H1 (cell line): Measurements from ENCODE around the gene SYNJ2BP.

Source experiments
- ATF3 ChIP-seq: IDR thresholded peaks from 2 replicates; pipeline ENCODE4 v1.6.1; 2011; ENCODE audit warnings: low read depth, mild to moderate bottlenecking, low read length; ENCODE audit not compliant: insufficient read depth
- CHD2 ChIP-seq: IDR thresholded peaks from 2 replicates; pipeline ENCODE4 v1.6.1; 2012; ENCODE audit warnings: low read length, improper control_type of control experiment
- EGR1 ChIP-seq: IDR thresholded peaks from 2 replicates; pipeline ENCODE4 v1.6.1; 2011; ENCODE audit warnings: low read depth, low read length, borderline replicate concordance
- POLR2AphosphoS5 ChIP-seq: IDR thresholded peaks from 2 replicates; pipeline ENCODE4 v1.6.1; 2011; ENCODE audit warnings: low read depth, low read length
- POU5F1 ChIP-seq: IDR thresholded peaks from 2 replicates; pipeline ENCODE4 v1.6.1; 2011; ENCODE audit warnings: low read depth, mild to moderate bottlenecking, low read length, moderate library complexity
- SIN3A ChIP-seq, 2 experiments: IDR thresholded peaks in 1 of 2; conservative IDR thresholded peaks in 1 of 2; 2 replicates each; pipeline ENCODE4 v1.6.1; 2011 to 2012; ENCODE audit warnings: low read length in 2 of 2, improper control_type of control experiment in 1 of 2, low read depth in 1 of 2, mild to moderate bottlenecking in 1 of 2
- SP4 ChIP-seq: IDR thresholded peaks from 2 replicates; pipeline ENCODE4 v1.6.1; 2012; ENCODE audit warnings: low read length, inconsistent platforms
- ZNF274 ChIP-seq: IDR thresholded peaks from 2 replicates; pipeline ENCODE4 v1.7.0; 2012; ENCODE audit warnings: low read length, borderline replicate concordance; ENCODE audit errors: extremely low read depth
- TF ChIP-seq, protein P1 (sequence below), 3 experiments: IDR thresholded peaks; 1 replicate in 2 of 3; 2 replicates in 1 of 3; pipeline versions ENCODE4 v1.5.1 to v1.6.1; 2011; ENCODE audit warnings: low read length in 3 of 3, mild to moderate bottlenecking in 3 of 3, inconsistent platforms in 2 of 3, low read depth in 1 of 3, moderate library complexity in 1 of 3; ENCODE audit not compliant: insufficient read depth in 1 of 3; ENCODE audit errors: control extremely low read depth in 1 of 3
- TF ChIP-seq, protein P2 (sequence below): fragments of 300-600 bp; sonication (generic); IDR thresholded peaks from 2 replicates; pipeline ENCODE4 v1.7.1; 2012; ENCODE audit warnings: low read length, moderate library complexity, mild to moderate bottlenecking, inconsistent platforms; ENCODE audit not compliant: insufficient replicate concordance

- TF ChIP-seq CHD2 (no peak), SIN3A (conservative IDR thresholded peaks at IDR 0.05 in 1 of 2, IDR thresholded peaks at IDR 0.05 in 1 of 2; ENCODE audit: low read depth in 1 of 2, low read length in 2 of 2) (no peak), POU5F1 (no peak), ZNF274 (no peak), SP4 (no peak), ATF3 (no peak), EGR1 (no peak), POLR2AphosphoS5 (no peak)
- TF ChIP-seq, protein P1, sequence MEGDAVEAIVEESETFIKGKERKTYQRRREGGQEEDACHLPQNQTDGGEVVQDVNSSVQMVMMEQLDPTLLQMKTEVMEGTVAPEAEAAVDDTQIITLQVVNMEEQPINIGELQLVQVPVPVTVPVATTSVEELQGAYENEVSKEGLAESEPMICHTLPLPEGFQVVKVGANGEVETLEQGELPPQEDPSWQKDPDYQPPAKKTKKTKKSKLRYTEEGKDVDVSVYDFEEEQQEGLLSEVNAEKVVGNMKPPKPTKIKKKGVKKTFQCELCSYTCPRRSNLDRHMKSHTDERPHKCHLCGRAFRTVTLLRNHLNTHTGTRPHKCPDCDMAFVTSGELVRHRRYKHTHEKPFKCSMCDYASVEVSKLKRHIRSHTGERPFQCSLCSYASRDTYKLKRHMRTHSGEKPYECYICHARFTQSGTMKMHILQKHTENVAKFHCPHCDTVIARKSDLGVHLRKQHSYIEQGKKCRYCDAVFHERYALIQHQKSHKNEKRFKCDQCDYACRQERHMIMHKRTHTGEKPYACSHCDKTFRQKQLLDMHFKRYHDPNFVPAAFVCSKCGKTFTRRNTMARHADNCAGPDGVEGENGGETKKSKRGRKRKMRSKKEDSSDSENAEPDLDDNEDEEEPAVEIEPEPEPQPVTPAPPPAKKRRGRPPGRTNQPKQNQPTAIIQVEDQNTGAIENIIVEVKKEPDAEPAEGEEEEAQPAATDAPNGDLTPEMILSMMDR (IDR thresholded peaks at IDR 0.05; ENCODE audit: control extremely low read depth in 1 of 3, insufficient read depth in 1 of 3, low read depth in 1 of 3, low read length in 3 of 3) = no peak
- TF ChIP-seq, protein P2, sequence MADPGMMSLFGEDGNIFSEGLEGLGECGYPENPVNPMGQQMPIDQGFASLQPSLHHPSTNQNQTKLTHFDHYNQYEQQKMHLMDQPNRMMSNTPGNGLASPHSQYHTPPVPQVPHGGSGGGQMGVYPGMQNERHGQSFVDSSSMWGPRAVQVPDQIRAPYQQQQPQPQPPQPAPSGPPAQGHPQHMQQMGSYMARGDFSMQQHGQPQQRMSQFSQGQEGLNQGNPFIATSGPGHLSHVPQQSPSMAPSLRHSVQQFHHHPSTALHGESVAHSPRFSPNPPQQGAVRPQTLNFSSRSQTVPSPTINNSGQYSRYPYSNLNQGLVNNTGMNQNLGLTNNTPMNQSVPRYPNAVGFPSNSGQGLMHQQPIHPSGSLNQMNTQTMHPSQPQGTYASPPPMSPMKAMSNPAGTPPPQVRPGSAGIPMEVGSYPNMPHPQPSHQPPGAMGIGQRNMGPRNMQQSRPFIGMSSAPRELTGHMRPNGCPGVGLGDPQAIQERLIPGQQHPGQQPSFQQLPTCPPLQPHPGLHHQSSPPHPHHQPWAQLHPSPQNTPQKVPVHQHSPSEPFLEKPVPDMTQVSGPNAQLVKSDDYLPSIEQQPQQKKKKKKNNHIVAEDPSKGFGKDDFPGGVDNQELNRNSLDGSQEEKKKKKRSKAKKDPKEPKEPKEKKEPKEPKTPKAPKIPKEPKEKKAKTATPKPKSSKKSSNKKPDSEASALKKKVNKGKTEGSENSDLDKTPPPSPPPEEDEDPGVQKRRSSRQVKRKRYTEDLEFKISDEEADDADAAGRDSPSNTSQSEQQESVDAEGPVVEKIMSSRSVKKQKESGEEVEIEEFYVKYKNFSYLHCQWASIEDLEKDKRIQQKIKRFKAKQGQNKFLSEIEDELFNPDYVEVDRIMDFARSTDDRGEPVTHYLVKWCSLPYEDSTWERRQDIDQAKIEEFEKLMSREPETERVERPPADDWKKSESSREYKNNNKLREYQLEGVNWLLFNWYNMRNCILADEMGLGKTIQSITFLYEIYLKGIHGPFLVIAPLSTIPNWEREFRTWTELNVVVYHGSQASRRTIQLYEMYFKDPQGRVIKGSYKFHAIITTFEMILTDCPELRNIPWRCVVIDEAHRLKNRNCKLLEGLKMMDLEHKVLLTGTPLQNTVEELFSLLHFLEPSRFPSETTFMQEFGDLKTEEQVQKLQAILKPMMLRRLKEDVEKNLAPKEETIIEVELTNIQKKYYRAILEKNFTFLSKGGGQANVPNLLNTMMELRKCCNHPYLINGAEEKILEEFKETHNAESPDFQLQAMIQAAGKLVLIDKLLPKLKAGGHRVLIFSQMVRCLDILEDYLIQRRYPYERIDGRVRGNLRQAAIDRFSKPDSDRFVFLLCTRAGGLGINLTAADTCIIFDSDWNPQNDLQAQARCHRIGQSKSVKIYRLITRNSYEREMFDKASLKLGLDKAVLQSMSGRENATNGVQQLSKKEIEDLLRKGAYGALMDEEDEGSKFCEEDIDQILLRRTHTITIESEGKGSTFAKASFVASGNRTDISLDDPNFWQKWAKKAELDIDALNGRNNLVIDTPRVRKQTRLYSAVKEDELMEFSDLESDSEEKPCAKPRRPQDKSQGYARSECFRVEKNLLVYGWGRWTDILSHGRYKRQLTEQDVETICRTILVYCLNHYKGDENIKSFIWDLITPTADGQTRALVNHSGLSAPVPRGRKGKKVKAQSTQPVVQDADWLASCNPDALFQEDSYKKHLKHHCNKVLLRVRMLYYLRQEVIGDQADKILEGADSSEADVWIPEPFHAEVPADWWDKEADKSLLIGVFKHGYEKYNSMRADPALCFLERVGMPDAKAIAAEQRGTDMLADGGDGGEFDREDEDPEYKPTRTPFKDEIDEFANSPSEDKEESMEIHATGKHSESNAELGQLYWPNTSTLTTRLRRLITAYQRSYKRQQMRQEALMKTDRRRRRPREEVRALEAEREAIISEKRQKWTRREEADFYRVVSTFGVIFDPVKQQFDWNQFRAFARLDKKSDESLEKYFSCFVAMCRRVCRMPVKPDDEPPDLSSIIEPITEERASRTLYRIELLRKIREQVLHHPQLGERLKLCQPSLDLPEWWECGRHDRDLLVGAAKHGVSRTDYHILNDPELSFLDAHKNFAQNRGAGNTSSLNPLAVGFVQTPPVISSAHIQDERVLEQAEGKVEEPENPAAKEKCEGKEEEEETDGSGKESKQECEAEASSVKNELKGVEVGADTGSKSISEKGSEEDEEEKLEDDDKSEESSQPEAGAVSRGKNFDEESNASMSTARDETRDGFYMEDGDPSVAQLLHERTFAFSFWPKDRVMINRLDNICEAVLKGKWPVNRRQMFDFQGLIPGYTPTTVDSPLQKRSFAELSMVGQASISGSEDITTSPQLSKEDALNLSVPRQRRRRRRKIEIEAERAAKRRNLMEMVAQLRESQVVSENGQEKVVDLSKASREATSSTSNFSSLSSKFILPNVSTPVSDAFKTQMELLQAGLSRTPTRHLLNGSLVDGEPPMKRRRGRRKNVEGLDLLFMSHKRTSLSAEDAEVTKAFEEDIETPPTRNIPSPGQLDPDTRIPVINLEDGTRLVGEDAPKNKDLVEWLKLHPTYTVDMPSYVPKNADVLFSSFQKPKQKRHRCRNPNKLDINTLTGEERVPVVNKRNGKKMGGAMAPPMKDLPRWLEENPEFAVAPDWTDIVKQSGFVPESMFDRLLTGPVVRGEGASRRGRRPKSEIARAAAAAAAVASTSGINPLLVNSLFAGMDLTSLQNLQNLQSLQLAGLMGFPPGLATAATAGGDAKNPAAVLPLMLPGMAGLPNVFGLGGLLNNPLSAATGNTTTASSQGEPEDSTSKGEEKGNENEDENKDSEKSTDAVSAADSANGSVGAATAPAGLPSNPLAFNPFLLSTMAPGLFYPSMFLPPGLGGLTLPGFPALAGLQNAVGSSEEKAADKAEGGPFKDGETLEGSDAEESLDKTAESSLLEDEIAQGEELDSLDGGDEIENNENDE = no peak
These were observed 8.5 kb upstream of the SYNJ2BP start for GRCh38 chr14:70425354-70425753.
